IPS DF 19.7 (cell line): ENCODE results near the gene VPS13D.

Experiments used
- DNase-seq: peaks from one replicate; pipeline ENCODE4 v3.0.0-alpha.2; 2013; ENCODE audit warnings: low read depth, low spot score

Gene VPS13D

DNA sequence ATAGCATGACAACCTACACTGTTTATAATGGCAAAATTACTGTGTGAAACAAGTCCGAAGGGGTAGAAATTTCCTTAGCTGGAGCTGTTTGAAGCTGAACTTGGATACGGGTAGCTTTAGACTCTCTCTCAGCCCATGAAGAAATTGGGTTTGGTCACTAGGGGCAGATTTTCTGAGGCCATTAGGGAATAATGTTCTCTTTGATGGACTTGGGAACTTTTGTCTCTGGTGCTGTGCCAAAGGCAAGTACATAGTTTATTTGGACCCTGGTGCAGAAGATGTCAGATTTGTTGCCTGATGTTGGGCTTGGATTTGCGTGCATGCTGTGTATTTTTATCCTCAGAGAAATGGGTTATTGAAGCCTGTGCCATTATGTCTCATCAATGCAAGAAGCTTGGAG is 109.6 kb downstream of the VPS13D start:
- DNase-seq = no peak

DNA sequence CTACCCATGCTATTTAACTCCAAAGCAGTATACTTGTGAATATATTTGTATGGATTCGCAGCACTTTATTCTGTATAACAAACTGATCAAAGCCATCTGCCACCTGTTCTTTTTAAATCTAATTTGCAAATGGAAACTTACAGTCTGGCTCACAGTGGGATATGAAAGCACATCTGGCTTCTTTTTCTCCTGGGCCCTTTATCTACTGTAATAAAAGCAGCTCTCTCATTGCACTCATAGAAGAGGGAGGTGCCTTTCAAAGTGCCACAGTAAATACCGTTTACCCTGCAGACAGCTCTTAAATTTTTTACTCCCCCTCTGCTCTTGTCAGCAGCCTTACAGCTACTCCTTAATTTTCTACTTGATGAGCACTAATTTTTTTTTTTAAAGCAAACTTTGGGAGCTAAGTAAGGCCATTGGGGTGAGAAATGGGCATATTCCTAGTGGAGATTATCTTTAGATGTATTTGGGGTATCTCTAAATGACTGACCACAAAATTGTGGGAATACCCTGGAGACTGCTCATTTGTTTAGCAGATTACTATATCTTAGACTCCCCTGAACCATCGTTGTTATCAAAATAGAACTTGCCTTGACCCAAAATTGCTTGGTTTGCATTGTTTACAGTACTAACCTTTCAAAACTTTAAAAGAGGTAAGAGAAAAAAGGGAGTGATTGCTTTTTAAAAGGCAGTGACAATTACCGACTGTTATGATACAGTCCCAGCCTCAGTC is 110.1 kb downstream of the VPS13D start:
- DNase-seq = no peak

- no peak for DNase-seq
Measured at GRCh38 chr1:12340544-12340930, 110.7 kb downstream of the VPS13D start.

DNA sequence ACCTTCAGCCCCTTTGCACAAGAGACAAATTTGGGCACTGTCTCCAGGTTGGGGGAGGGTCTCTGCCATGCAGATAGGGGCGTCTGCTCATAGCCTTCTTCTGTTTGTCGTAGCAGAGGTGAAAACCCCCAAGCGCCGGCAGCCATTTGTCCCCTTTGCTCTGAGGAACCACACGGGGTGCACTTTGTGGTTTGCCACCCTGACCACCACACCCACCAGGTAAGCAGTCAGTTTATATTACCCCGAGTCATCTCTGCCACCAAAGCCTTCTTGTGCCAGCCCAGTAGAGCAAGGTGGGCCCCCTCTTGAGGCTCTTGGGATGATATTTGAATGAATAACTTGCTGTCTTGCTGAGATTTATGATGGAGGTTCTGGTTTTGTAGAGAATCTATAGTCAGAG is 111.8 kb downstream of the VPS13D start:
- no peak for DNase-seq

- no peak for DNase-seq
Measured at GRCh38 chr1:12342401-12343003, 112.7 kb downstream of the VPS13D start.

DNA sequence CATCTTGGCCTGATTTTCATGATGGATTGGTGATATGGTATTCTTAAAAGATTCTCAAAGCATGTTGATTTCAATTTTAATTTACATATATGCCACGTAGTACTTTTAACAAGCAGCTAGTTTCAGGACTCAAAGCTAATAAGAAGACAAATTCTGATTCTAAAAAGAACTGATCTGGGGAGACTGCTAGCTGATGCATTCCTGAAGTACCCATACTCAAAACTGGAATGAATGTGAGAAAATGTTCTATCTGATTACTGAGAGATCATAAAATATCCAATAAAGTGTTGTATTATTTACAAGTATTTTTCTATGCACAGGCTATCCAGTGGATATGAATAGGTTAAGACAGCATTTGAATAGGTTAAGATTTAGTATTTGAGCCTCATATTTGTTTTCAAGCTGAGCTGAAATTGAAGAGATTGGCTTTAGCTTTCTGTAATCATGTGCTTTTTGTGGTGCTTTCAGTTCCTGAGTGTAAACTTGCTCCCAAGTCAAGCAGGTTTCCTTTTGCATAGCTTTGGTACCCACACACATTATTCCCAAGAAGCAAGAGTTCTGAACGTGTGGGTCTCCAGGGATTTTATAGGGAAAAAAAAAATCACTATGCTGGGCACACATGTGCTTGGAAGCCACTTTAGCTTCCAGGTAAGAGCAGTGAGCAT is 114.1 kb downstream of the VPS13D start:
- DNase-seq = no peak

DNA sequence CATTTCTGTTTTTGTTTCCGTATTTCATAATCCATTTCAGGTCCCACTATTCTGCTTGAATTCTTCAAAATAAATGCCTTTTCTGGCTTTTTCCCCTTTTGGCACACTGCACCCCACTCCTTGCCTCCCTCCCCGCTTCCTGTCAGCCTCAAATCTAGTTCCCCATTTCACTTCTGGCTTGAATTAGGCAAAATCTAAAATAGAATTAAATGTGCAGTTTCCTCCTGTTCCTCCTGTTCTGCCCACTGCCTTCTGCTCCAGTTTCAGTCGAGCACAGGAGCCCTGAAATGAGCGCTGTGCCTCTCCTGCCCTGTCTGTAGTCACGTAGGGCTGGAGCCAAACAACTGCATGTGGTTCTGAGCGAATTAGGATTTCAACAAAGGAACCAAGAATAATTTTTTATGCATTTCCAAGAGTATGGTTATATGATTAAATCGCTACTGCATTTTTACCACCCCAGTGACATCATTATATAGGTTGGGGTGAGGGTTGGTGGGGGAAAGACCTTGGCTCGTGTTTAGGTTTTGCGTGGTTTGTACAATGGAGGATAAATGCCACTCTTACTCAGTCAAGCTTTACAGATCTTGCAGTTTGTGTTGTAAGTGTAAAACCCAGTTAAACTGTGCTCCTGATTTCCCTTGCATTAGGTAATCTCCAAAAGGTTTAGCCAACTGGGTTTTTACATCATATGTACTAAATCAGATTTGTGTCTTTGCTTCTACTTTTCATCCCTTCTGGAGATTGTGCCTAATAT is 114.9 kb downstream of the VPS13D start:
- no peak for DNase-seq

DNA sequence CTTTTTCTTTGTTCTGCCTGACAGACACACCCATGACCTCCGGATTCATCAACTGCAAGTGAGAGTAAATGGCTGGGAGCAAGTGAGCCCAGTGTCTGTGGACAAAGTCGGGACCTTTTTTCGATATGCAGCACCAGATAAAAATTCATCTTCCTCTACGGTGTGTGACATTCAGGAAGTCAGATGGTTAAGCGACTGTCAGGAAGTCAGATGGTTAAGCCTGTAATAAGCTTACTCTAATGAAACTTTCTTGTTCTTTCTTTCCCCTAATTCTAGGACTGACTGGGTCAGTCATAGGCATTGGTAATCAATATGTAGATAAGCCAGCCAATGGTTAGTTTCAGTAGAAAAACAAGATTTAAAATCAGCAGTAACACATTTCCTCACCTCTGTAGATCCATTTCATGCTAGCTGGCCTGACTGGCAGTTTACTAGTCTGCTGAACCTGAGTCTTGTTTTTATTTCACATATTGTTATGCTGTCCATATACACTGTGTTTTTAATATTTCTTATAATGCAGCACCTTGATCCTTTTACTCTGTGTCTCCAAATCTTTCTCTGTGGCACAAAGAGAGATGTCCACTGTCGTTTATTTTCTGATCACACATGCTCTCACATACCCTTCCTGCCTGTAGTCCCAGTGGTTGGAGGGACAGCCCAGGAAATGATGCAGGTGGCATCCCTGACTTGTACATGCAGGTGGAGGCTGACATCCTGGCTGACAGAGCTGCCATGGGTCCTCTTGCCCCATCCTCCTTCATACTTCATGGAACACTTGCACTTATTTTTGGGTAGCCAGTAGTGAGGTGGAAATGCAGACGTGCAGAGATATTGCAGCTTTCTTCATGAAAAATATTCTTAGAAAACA is 115.8 kb downstream of the VPS13D start:
- DNase-seq = no peak

GRCh38 chr1:12346483-12347151 is 116.8 kb downstream of the VPS13D start:
- DNase-seq = no peak

DNA sequence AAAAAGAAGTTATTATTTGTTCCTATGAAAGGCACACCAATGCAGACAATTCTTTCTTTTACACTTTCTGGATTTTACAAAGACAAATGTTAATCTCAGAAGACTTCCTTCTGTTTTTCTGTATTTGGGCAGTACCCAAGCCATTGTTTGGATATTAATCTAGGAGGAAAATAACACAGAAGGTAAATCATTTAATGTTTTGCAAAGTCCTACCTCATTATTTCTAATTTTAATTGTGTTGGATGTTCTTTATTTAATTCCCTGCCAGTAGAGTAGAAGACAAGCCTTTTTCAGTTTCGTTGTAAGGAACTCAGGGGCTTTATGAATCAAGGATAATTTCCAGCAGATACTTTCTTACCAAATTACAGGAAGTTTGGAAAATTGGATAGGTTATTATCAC is 118.3 kb downstream of the VPS13D start:
- no peak for DNase-seq

DNA sequence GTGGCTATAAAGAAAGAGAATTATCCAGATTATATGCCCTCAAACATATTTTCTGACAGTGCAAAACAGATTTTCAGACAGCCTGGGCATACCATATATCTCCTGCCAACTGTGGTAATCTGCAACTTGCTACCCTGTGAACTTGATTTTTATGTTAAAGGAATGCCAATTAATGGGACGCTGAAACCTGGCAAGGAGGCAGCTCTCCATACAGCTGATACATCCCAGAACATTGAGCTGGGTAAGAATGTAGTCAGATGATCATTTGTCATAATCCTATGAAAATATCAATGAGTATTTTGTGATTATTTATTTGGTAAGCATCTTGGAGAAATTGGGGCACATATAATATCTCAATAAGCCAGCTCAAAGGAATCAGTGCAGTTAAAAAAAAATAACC is 124.2 kb downstream of the VPS13D start:
- DNase-seq = no peak

DNA sequence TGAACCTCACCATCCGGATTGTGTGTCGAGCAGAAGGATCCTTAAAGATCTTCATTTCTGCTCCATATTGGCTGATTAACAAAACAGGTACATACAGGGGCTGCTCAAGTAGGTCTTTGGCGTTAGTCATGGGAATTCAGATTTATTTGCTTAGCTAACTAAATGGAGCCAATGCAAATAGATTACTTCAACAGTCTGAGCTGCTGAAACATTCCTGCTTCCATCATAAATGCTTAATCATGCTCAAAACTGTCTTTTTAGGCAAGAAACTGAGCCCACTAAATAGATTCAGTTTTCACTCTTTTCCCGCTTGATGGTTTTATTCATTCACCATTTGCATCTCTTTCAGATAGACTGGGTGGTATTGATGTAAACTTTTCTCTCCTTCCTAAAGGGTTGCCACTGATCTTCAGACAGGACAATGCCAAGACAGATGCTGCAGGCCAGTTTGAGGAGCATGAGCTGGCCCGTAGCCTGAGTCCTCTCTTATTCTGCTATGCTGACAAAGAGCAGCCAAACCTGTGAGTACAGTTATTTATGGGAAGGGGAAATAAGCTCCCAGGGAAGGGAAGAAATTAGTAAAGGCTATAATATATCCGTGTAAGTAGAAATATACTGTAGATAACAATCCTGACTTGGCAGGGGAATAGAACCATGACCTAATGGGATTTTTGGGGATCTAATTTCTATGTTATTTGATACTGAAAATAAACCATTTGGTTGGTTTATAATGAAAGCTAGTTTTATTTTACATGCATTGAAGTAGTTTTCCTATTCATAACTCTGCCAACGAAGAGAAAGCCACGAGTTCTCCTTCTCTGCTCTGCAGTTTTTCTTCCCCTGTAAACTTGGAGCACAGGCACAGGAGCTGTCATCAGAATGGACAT is 126.4 kb downstream of the VPS13D start:
- no peak for DNase-seq

- no peak for DNase-seq
Measured at GRCh38 chr1:12358499-12358898, 128.7 kb downstream of the VPS13D start.

GRCh38 chr1:12359359-12360133 is 129.7 kb downstream of the VPS13D start:
- no peak for DNase-seq

- DNase-seq = no peak
Measured at GRCh38 chr1:12368646-12369045, 138.8 kb downstream of the VPS13D start.

GRCh38 chr1:12369258-12369657 is 139.4 kb downstream of the VPS13D start:
- DNase-seq = no peak

- DNase-seq = no peak
Measured at GRCh38 chr1:12370333-12370975, 140.6 kb downstream of the VPS13D start.

DNA sequence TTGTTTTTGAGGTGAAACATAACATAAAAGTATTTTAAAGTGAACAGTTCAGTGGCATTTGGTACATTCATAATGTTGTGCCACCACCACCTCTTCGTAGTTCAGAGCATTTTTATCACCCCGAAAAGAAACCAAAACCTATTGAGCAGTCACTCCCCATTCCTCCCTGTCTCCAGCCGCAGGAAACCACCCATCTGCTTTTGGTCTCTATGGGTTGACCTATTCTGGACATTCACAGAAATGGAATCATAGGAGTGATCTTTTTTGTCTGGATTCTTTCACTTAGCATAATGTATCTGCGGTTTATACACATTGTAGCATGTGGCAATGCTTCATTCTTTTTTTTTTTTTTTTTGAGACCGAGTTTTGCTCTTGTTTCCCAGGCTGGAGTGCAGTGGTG is 141.2 kb downstream of the VPS13D start:
- no peak for DNase-seq

DNA sequence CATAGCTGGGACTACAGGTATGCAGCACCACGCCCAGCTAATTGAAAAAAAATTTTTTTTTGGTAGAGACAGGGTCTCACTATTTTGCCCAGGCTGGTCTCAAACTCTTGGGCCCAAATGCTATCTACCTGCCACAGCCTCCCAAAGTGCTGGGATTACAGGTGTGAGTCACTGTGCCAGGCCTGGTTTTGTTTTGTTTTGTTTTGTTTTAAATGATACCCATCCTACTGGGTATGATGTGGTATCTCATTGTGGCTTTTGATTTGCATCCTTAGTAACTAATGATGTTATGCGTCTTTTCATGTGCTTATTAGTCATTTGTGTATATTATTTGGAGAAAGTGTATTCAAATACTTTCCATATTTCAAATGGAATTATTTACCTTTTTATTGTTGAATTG is 142.3 kb downstream of the VPS13D start:
- DNase-seq = no peak
